Measurements from ENCODE around the gene FAM47E.
A peak's percentile ranks its signal among the peaks of the same experiment; 100 is the strongest.

FAM47E gene

GRCh38 chr4:76251441-76252270 is at the start of gene FAM47E:
TSS of gene FAM47E (plus strand) at chr4:76251721. CDS start at chr4:76251747, 26 bp downstream.
- DNase-seq: peak; percentile 57

GRCh38 chr4:76203541-76203940 is 48.0 kb upstream of the FAM47E start:
- DNase-seq: no peak

- no peak for DNase-seq
Observed at GRCh38 chr4:76204936-76205335, 46.6 kb upstream of the FAM47E start.

GRCh38 chr4:76205476-76205875 is 46.0 kb upstream of the FAM47E start:
- DNase-seq: no peak

- no peak for DNase-seq
Observed at GRCh38 chr4:76206222-76206942, 45.1 kb upstream of the FAM47E start.

GRCh38 chr4:76207549-76207948 is 44.0 kb upstream of the FAM47E start:
- DNase-seq: no peak

GRCh38 chr4:76208005-76208765 is 43.3 kb upstream of the FAM47E start:
- no peak for DNase-seq

- no peak for DNase-seq
Observed at GRCh38 chr4:76209881-76210280, 41.6 kb upstream of the FAM47E start.

GRCh38 chr4:76210452-76210851 is 41.1 kb upstream of the FAM47E start:
- DNase-seq: no peak

GRCh38 chr4:76211769-76212708 is 39.5 kb upstream of the FAM47E start:
- no peak for DNase-seq

GRCh38 chr4:76212851-76213414 is 38.6 kb upstream of the FAM47E start:
- DNase-seq: no peak

- peak; percentile 81 for DNase-seq
Observed at GRCh38 chr4:76213415-76214176, 37.9 kb upstream of the FAM47E start, which contains the start of gene SCARB2. TSS of gene SCARB2 (minus strand) at chr4:76213824. CDS start at chr4:76213543, 281 bp downstream.

- no peak for DNase-seq
Observed at GRCh38 chr4:76214177-76214675, 37.3 kb upstream of the FAM47E start.

- DNase-seq: no peak
Observed at GRCh38 chr4:76215077-76215476, 36.4 kb upstream of the FAM47E start.

- no peak for DNase-seq
Observed at GRCh38 chr4:76216524-76216923, 35.0 kb upstream of the FAM47E start.

GRCh38 chr4:76216975-76217814 is 34.3 kb upstream of the FAM47E start:
- no peak for DNase-seq

GRCh38 chr4:76219299-76220055 is 32.0 kb upstream of the FAM47E start:
- no peak for DNase-seq

- DNase-seq: no peak
Observed at GRCh38 chr4:76224171-76224570, 27.4 kb upstream of the FAM47E start.

- no peak for DNase-seq
Observed at GRCh38 chr4:76226418-76226817, 25.1 kb upstream of the FAM47E start.
